Stimulated activated naive B cell treated with anti-CD40 and anti-IgM and Interleukin-4, amounts not matched to agents 10 μg/mL and 1 μg/mL and 100 μg/mL, for 72 hours (primary cell): ENCODE results near the gene MMEL1.
A peak's percentile ranks its signal among the peaks of the same experiment; 100 is the strongest.

Experiments
- ATAC-seq, 2 donors: fragments of 150-1000 bp; cut with Tn5 transposase; replicated peaks; 2 replicates each; pipeline ENCODE4 v1.10.0; 2021; ENCODE audit warnings: moderate library complexity in 1 of 2
- DNase-seq: peaks from one replicate; pipeline ENCODE4 v3.0.0; 2021
- H3K27ac Mint-ChIP-seq: one replicate; pipeline ENCODE4 v1.8.0; 2022; ENCODE audit warnings: mild to moderate bottlenecking, mixed read lengths
- H3K27me3 Mint-ChIP-seq, 2 donors: one replicate each; pipeline ENCODE4 v1.8.0; 2022; ENCODE audit warnings: mixed read lengths in 2 of 2
- H3K36me3 Mint-ChIP-seq, 2 donors: one replicate each; pipeline ENCODE4 v1.8.0; 2022; ENCODE audit warnings: mixed read lengths in 2 of 2, mild to moderate bottlenecking in 1 of 2
- H3K4me1 Mint-ChIP-seq, 2 donors: one replicate each; pipeline ENCODE4 v1.8.0; 2022; ENCODE audit warnings: mixed read lengths in 2 of 2, mild to moderate bottlenecking in 1 of 2
- H3K4me3 Mint-ChIP-seq, 2 donors: one replicate each; pipeline ENCODE4 v1.8.0; 2022; ENCODE audit warnings: mild to moderate bottlenecking in 2 of 2, mixed read lengths in 2 of 2, moderate library complexity in 1 of 2
- H3K9me3 Mint-ChIP-seq, 2 donors: one replicate each; pipeline ENCODE4 v1.8.0; 2022; ENCODE audit warnings: mixed read lengths in 2 of 2, mild to moderate bottlenecking in 1 of 2

MMEL1 gene

GRCh38 chr1:2564815-2565374, 67.9 kb downstream of the MMEL1 start:
- H3K36me3 Mint-ChIP-seq = peaks cover 42 to 60% of the 10 kb centered on the region in 2 donors
- ATAC-seq (no peak), DNase-seq (no peak)
- H3K27me3 Mint-ChIP-seq = no peaks in the 10 kb centered on the region
- peak overlapping the region; percentile 14 to 29 for H3K4me3 Mint-ChIP-seq
- peak overlapping the region; percentile 73 for H3K27ac Mint-ChIP-seq
- H3K9me3 Mint-ChIP-seq = no peaks in the 10 kb centered on the region
- H3K4me1 Mint-ChIP-seq = peaks cover 34 to 73% of the 10 kb centered on the region in 2 donors

- Mint-ChIP-seq H3K27ac (no peak overlapping the region), H3K36me3 (peaks cover 45 to 61% of the 10 kb centered on the region in 2 donors)
Observed at GRCh38 chr1:2564006-2564814, 68.6 kb downstream of the MMEL1 start.

GRCh38 chr1:2563205-2563604, 69.6 kb downstream of the MMEL1 start:
- Mint-ChIP-seq H3K27me3 (no peaks in the 10 kb centered on the region), H3K4me1 (peaks cover 45 to 86% of the 10 kb centered on the region in 2 donors), H3K4me3 (no peak overlapping the region), H3K36me3 (peaks cover 50 to 64% of the 10 kb centered on the region in 2 donors), H3K27ac (peak overlapping the region; percentile 2), H3K9me3 (no peaks in the 10 kb centered on the region)
- DNase-seq (no peak), ATAC-seq (no peak)

More at GRCh38 chr1:2564006-2564814, 68.6 kb downstream of the MMEL1 start:
- Mint-ChIP-seq H3K4me1 (peaks cover 37 to 76% of the 10 kb centered on the region in 2 donors), H3K4me3 (no peak overlapping the region), H3K27me3 (no peaks in the 10 kb centered on the region), H3K9me3 (no peaks in the 10 kb centered on the region)
- no peak for DNase-seq
- ATAC-seq = no peak

GRCh38 chr1:2561898-2562895, 70.6 kb downstream of the MMEL1 start:
- no peak for DNase-seq
- peaks cover 54 to 69% of the 10 kb centered on the region in 2 donors for H3K36me3 Mint-ChIP-seq
- peaks cover 46 to 89% of the 10 kb centered on the region in 2 donors for H3K4me1 Mint-ChIP-seq
- H3K27ac Mint-ChIP-seq = peak overlapping the region; percentile 90
- no peaks in the 10 kb centered on the region for H3K27me3 Mint-ChIP-seq
- no peaks in the 10 kb centered on the region for H3K9me3 Mint-ChIP-seq
- no peak overlapping the region for H3K4me3 Mint-ChIP-seq
- peak; percentile 45 to 48 for ATAC-seq

GRCh38 chr1:2561446-2561845, 71.4 kb downstream of the MMEL1 start:
- H3K4me1 Mint-ChIP-seq = peaks cover 44 to 91% of the 10 kb centered on the region in 2 donors
- ATAC-seq (no peak), DNase-seq (no peak)
- H3K27ac Mint-ChIP-seq = peak overlapping the region; percentile 90
- no peaks in the 10 kb centered on the region for H3K9me3 Mint-ChIP-seq
- peaks cover 61 to 76% of the 10 kb centered on the region in 2 donors for H3K36me3 Mint-ChIP-seq
- H3K27me3 Mint-ChIP-seq = no peaks in the 10 kb centered on the region
- H3K4me3 Mint-ChIP-seq = peak overlapping the region; percentile 48 to 60

- peak overlapping the region; percentile 79 for H3K27ac Mint-ChIP-seq
- no peak for ATAC-seq
- H3K4me1 Mint-ChIP-seq = peaks cover 45 to 90% of the 10 kb centered on the region in 2 donors
- H3K9me3 Mint-ChIP-seq = no peaks in the 10 kb centered on the region
- H3K27me3 Mint-ChIP-seq = no peaks in the 10 kb centered on the region
- DNase-seq = no peak
- H3K36me3 Mint-ChIP-seq = peaks cover 65 to 82% of the 10 kb centered on the region in 2 donors
- H3K4me3 Mint-ChIP-seq = peak overlapping the region; percentile 46 to 60
Observed at GRCh38 chr1:2560299-2561073, 72.3 kb downstream of the MMEL1 start.

- H3K27me3 Mint-ChIP-seq = no peaks in the 10 kb centered on the region
- DNase-seq (no peak), ATAC-seq (no peak)
- H3K36me3 Mint-ChIP-seq = peaks cover 62 to 75% of the 10 kb centered on the region in 2 donors
- no peaks in the 10 kb centered on the region for H3K9me3 Mint-ChIP-seq
- H3K4me1 Mint-ChIP-seq = peaks cover 47 to 90% of the 10 kb centered on the region in 2 donors
- H3K4me3 Mint-ChIP-seq = peak overlapping the region; percentile 60 to 99
- H3K27ac Mint-ChIP-seq = peak overlapping the region; percentile 76
Observed at GRCh38 chr1:2559509-2560298, 73.1 kb downstream of the MMEL1 start.

GRCh38 chr1:2558861-2559260, 74.0 kb downstream of the MMEL1 start:
- no peaks in the 10 kb centered on the region for H3K27me3 Mint-ChIP-seq
- peaks cover 54 to 90% of the 10 kb centered on the region in 2 donors for H3K4me1 Mint-ChIP-seq
- H3K36me3 Mint-ChIP-seq = peaks cover 64 to 73% of the 10 kb centered on the region in 2 donors
- peak overlapping the region; percentile 99 to 100 for H3K4me3 Mint-ChIP-seq
- DNase-seq = no peak
- H3K9me3 Mint-ChIP-seq = no peaks in the 10 kb centered on the region
- ATAC-seq = no peak
- peak overlapping the region; percentile 98 for H3K27ac Mint-ChIP-seq

- peaks cover 56 to 90% of the 10 kb centered on the region in 2 donors for H3K4me1 Mint-ChIP-seq
- H3K36me3 Mint-ChIP-seq = peaks cover 65 to 72% of the 10 kb centered on the region in 2 donors
- H3K9me3 Mint-ChIP-seq = no peaks in the 10 kb centered on the region
- H3K27ac Mint-ChIP-seq = peak overlapping the region; percentile 98
- DNase-seq = no peak
- no peaks in the 10 kb centered on the region for H3K27me3 Mint-ChIP-seq
- ATAC-seq = no peak
- peak overlapping the region; percentile 99 to 100 for H3K4me3 Mint-ChIP-seq
Observed at GRCh38 chr1:2558420-2558819, 74.4 kb downstream of the MMEL1 start.

GRCh38 chr1:2557482-2558400, 75.1 kb downstream of the MMEL1 start:
- peaks cover 61 to 67% of the 10 kb centered on the region in 2 donors for H3K36me3 Mint-ChIP-seq
- ATAC-seq (no peak), DNase-seq (no peak)
- H3K27me3 Mint-ChIP-seq = no peaks in the 10 kb centered on the region
- peaks cover 54 to 84% of the 10 kb centered on the region in 2 donors for H3K4me1 Mint-ChIP-seq
- peak overlapping the region; percentile 98 for H3K27ac Mint-ChIP-seq
- peak overlapping the region; percentile 99 to 100 for H3K4me3 Mint-ChIP-seq
- no peaks in the 10 kb centered on the region for H3K9me3 Mint-ChIP-seq

- H3K36me3 Mint-ChIP-seq = peaks cover 60 to 61% of the 10 kb centered on the region in 2 donors
- H3K4me3 Mint-ChIP-seq = peak overlapping the region; percentile 99 to 100
- peak overlapping the region; percentile 98 for H3K27ac Mint-ChIP-seq
- peaks cover 53 to 82% of the 10 kb centered on the region in 2 donors for H3K4me1 Mint-ChIP-seq
- ATAC-seq = peak; percentile 5 to 17
- no peaks in the 10 kb centered on the region for H3K9me3 Mint-ChIP-seq
- DNase-seq = no peak
- no peaks in the 10 kb centered on the region for H3K27me3 Mint-ChIP-seq
Observed at GRCh38 chr1:2556678-2557481, 75.9 kb downstream of the MMEL1 start.
